PC-3 (cell line): ENCODE data around the gene ADAMTS17.

Source experiments
- EZH2phosphoT487 ChIP-seq: fragments of 300-600 bp; sonication (generic); IDR thresholded peaks from 2 replicates; pipeline ENCODE4 v1.6.1; 2018; ENCODE audit warnings: mild to moderate bottlenecking, antibody characterized with exemption, low read length, borderline replicate concordance
- TF ChIP-seq, protein P1 (sequence below): fragments of 300-600 bp; sonication (generic); conservative IDR thresholded peaks from 2 replicates; pipeline ENCODE4 v1.5.1; 2017; ENCODE audit warnings: antibody characterized with exemption, low read depth, mild to moderate bottlenecking, low read length

GRCh38 chr15:100053474-100054121 is 288.2 kb downstream of the ADAMTS17 start:
- TF ChIP-seq, protein P1, sequence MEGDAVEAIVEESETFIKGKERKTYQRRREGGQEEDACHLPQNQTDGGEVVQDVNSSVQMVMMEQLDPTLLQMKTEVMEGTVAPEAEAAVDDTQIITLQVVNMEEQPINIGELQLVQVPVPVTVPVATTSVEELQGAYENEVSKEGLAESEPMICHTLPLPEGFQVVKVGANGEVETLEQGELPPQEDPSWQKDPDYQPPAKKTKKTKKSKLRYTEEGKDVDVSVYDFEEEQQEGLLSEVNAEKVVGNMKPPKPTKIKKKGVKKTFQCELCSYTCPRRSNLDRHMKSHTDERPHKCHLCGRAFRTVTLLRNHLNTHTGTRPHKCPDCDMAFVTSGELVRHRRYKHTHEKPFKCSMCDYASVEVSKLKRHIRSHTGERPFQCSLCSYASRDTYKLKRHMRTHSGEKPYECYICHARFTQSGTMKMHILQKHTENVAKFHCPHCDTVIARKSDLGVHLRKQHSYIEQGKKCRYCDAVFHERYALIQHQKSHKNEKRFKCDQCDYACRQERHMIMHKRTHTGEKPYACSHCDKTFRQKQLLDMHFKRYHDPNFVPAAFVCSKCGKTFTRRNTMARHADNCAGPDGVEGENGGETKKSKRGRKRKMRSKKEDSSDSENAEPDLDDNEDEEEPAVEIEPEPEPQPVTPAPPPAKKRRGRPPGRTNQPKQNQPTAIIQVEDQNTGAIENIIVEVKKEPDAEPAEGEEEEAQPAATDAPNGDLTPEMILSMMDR = no peak
- no peak for TF ChIP-seq EZH2phosphoT487
